WTC11 (cell line): ENCODE results near the gene NUDT19. TPM values are rescaled to one million over a fixed set of nuclear protein-coding genes. Genes with fewer than 3 reads are reported as not detected.

Source experiments
- ATAC-seq: fragments of 200-7000 bp; cut with Tn5 transposase; 2 replicates; pipeline ENCODE4 v1.10.0; 2021; ENCODE audit warnings: mild to moderate bottlenecking, moderate library complexity
- CTCF ChIA-PET: fragments of 300-600 bp; sonication (Branson Sonifier 250); formaldehyde crosslinking; loops from one replicate; lab custom pipeline; 2021; ENCODE audit warnings: antibody characterized with exemption; lab: Charles Lee
- POLR2A ChIA-PET: fragments of 350-600 bp; sonication (Branson Sonifier 250); formaldehyde crosslinking; loops from one replicate; lab custom pipeline; 2021; ENCODE audit warnings: antibody characterized with exemption; lab: Charles Lee
- DNase-seq: peaks from one replicate; pipeline ENCODE4 v3.0.0; 2021; ENCODE audit warnings: low spot score
- H3K27ac Mint-ChIP-seq: 2 replicates; pipeline ENCODE4 v1.8.0; 2021; ENCODE audit warnings: mixed read lengths
- H3K27me3 Mint-ChIP-seq: 2 replicates; pipeline ENCODE4 v1.8.0; 2021; ENCODE audit warnings: low read depth, mild to moderate bottlenecking, moderate library complexity, mixed read lengths
- H3K36me3 Mint-ChIP-seq: 2 replicates; pipeline ENCODE4 v1.8.0; 2021; ENCODE audit warnings: mixed read lengths
- H3K4me1 Mint-ChIP-seq: 2 replicates; pipeline ENCODE4 v1.8.0; 2022; ENCODE audit warnings: mixed read lengths
- H3K4me3 Mint-ChIP-seq: 2 replicates; pipeline ENCODE4 v1.8.0; 2021; ENCODE audit warnings: mild to moderate bottlenecking, moderate library complexity, mixed read lengths
- H3K9me3 Mint-ChIP-seq: 2 replicates; pipeline ENCODE4 v1.8.0; 2021; ENCODE audit warnings: mixed read lengths
- ATF2 ChIP-seq: sonication (generic); formaldehyde crosslinking; IDR thresholded peaks from 2 replicates; pipeline ENCODE4 v1.8.1; 2022; ENCODE audit warnings: low read depth, missing genetic modification reagents, borderline replicate concordance
- CREM ChIP-seq: sonication (generic); formaldehyde crosslinking; IDR thresholded peaks from 2 replicates; pipeline ENCODE4 v1.8.1; 2022; ENCODE audit warnings: mild to moderate bottlenecking, missing genetic modification reagents, moderate library complexity
- E2F1 ChIP-seq: sonication (generic); formaldehyde crosslinking; IDR thresholded peaks from 2 replicates; pipeline ENCODE4 v1.8.0; 2022; ENCODE audit warnings: mild to moderate bottlenecking, missing genetic modification reagents
- E2F4 ChIP-seq: sonication (generic); formaldehyde crosslinking; IDR thresholded peaks from 2 replicates; pipeline ENCODE4 v1.8.1; 2022; ENCODE audit warnings: low read depth, mild to moderate bottlenecking, moderate library complexity, missing genetic modification reagents, borderline replicate concordance
- ETV6 ChIP-seq: sonication (generic); formaldehyde crosslinking; IDR thresholded peaks from 2 replicates; pipeline ENCODE4 v1.8.1; 2022; ENCODE audit warnings: mild to moderate bottlenecking, missing genetic modification reagents
- FOXJ3 ChIP-seq: sonication (generic); formaldehyde crosslinking; IDR thresholded peaks from 2 replicates; pipeline ENCODE4 v1.9.0; 2021; ENCODE audit warnings: missing genetic modification reagents, mild to moderate bottlenecking, borderline replicate concordance
- GABPB1 ChIP-seq: sonication (generic); formaldehyde crosslinking; IDR thresholded peaks from 2 replicates; pipeline ENCODE4 v1.8.1; 2023; ENCODE audit warnings: mild to moderate bottlenecking, missing genetic modification reagents
- IRF1 ChIP-seq: sonication (generic); formaldehyde crosslinking; IDR thresholded peaks from 2 replicates; pipeline ENCODE4 v1.8.0; 2023; ENCODE audit warnings: missing genetic modification reagents
- JAZF1 ChIP-seq: fragments of 250-450 bp; sonication (Bioruptor Pico); IDR thresholded peaks from 2 replicates; pipeline ENCODE4 v1.9.0; 2021; ENCODE audit warnings: moderate library complexity, mild to moderate bottlenecking, inconsistent platforms
- JUN ChIP-seq: sonication (generic); formaldehyde crosslinking; IDR thresholded peaks from 2 replicates; pipeline ENCODE4 v1.8.0; 2023; ENCODE audit warnings: mild to moderate bottlenecking, missing genetic modification reagents
- MAX ChIP-seq: sonication (generic); formaldehyde crosslinking; IDR thresholded peaks from 2 replicates; pipeline ENCODE4 v1.8.0; 2022; ENCODE audit warnings: mild to moderate bottlenecking, missing genetic modification reagents
- NFATC4 ChIP-seq: fragments of 250-450 bp; sonication (Bioruptor Pico); IDR thresholded peaks from 2 replicates; pipeline ENCODE4 v1.9.0; 2021; ENCODE audit warnings: mild to moderate bottlenecking
- NFE2L1 ChIP-seq: sonication (generic); formaldehyde crosslinking; IDR thresholded peaks from 2 replicates; pipeline ENCODE4 v1.8.1; 2023; ENCODE audit warnings: missing genetic modification reagents
- NFYB ChIP-seq: sonication (generic); formaldehyde crosslinking; conservative IDR thresholded peaks from 2 replicates; pipeline ENCODE4 v1.8.0; 2022; ENCODE audit warnings: low read depth, missing genetic modification reagents
- NR3C1 ChIP-seq: sonication (generic); formaldehyde crosslinking; conservative IDR thresholded peaks from 2 replicates; pipeline ENCODE4 v1.8.1; 2023; ENCODE audit warnings: low read depth, mild to moderate bottlenecking, missing genetic modification reagents
- RELA ChIP-seq: sonication (generic); formaldehyde crosslinking; IDR thresholded peaks from 2 replicates; pipeline ENCODE4 v1.8.1; 2022; ENCODE audit warnings: missing genetic modification reagents, mild to moderate bottlenecking, borderline replicate concordance
- SP1 ChIP-seq: sonication (generic); formaldehyde crosslinking; conservative IDR thresholded peaks from 2 replicates; pipeline ENCODE4 v1.8.1; 2022; ENCODE audit warnings: missing genetic modification reagents
- TCF7 ChIP-seq: sonication (generic); formaldehyde crosslinking; IDR thresholded peaks from 2 replicates; pipeline ENCODE4 v1.8.0; 2022; ENCODE audit warnings: mild to moderate bottlenecking, low read depth, missing genetic modification reagents, moderate library complexity
- TP53 ChIP-seq: sonication (generic); formaldehyde crosslinking; IDR thresholded peaks from 2 replicates; pipeline ENCODE4 v1.8.1; 2023; ENCODE audit warnings: mild to moderate bottlenecking, missing genetic modification reagents
- ZNF263 ChIP-seq: sonication (generic); formaldehyde crosslinking; IDR thresholded peaks from 2 replicates; pipeline ENCODE4 v1.8.1; 2022; ENCODE audit warnings: low read depth, mild to moderate bottlenecking, moderate library complexity, missing genetic modification reagents
- ZNF317 ChIP-seq: sonication (generic); formaldehyde crosslinking; IDR thresholded peaks from 2 replicates; pipeline ENCODE4 v1.8.1; 2023; ENCODE audit warnings: low read depth, mild to moderate bottlenecking, moderate library complexity, missing genetic modification reagents, borderline replicate concordance
- total RNA-seq: library from RNA; stranded (reverse); gene quantifications from 3 replicates; pipeline ENCODE4 v1.2.3, GENCODE V29; 2021
- TF ChIP-seq, protein P1 (sequence below): sonication (generic); formaldehyde crosslinking; IDR thresholded peaks from 2 replicates; pipeline ENCODE4 v1.8.1; 2022; ENCODE audit warnings: mild to moderate bottlenecking, missing genetic modification reagents, moderate library complexity, borderline replicate concordance
- TF ChIP-seq, protein P2 (sequence below): sonication (generic); formaldehyde crosslinking; IDR thresholded peaks from 2 replicates; pipeline ENCODE4 v1.8.1; 2023; ENCODE audit warnings: mild to moderate bottlenecking, missing genetic modification reagents, borderline replicate concordance

Gene NUDT19
- total RNA-seq, 1 experiment from 2014 or later: 2.4 TPM

GRCh38 chr19:32677657-32678056 lies 14.0 kb upstream of the NUDT19 start:
- H3K36me3 Mint-ChIP-seq: no peaks in the 10 kb centered on the region; the same call in 1 of the 2 replicates
- H3K4me3 Mint-ChIP-seq: peak overlapping the region; percentile 52
- CTCF ChIA-PET: interaction anchor here (0.5 to 3.9 kb wide), 6 partner anchors 13 to 141 kb away, joined by 3 to 15 read pairs (median 4); partner anchors contain the start of gene NUDT19
- H3K27me3 Mint-ChIP-seq: peaks cover 41% of the 10 kb centered on the region
- peaks cover 23% of the 10 kb centered on the region for H3K4me1 Mint-ChIP-seq
- no peak overlapping the region for H3K27ac Mint-ChIP-seq
- TF ChIP-seq ZNF263 (CRISPR knock-in tag) (no peak), ATF2 (CRISPR knock-in tag) (no peak), SP1 (CRISPR knock-in tag) (no peak), FOXJ3 (CRISPR knock-in tag) (no peak), E2F1 (CRISPR knock-in tag) (no peak), NFE2L1 (no peak), E2F4 (CRISPR knock-in tag) (no peak), TP53 (CRISPR knock-in tag) (no peak), JAZF1 (CRISPR knock-in tag) (no peak), JUN (CRISPR knock-in tag) (no peak), GABPB1 (CRISPR knock-in tag) (no peak), MAX (no peak), ETV6 (CRISPR knock-in tag) (no peak), ZNF317 (CRISPR knock-in tag) (no peak), CREM (CRISPR knock-in tag) (no peak), RELA (no peak), NFATC4 (CRISPR knock-in tag) (no peak), NR3C1 (no peak), NFYB (CRISPR knock-in tag) (no peak)
- TF ChIP-seq, protein P1, sequence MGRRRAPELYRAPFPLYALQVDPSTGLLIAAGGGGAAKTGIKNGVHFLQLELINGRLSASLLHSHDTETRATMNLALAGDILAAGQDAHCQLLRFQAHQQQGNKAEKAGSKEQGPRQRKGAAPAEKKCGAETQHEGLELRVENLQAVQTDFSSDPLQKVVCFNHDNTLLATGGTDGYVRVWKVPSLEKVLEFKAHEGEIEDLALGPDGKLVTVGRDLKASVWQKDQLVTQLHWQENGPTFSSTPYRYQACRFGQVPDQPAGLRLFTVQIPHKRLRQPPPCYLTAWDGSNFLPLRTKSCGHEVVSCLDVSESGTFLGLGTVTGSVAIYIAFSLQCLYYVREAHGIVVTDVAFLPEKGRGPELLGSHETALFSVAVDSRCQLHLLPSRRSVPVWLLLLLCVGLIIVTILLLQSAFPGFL (CRISPR knock-in tag): no peak
- H3K9me3 Mint-ChIP-seq: no peaks in the 10 kb centered on the region
- POLR2A ChIA-PET: interaction anchor here (0.7 kb wide), 1 partner anchor 8 kb away, joined by 3 read pairs; no protein-coding TSS in a partner anchor
- DNase-seq (peak; percentile 30), ATAC-seq (no peak)

GRCh38 chr19:32680986-32681385 lies 10.6 kb upstream of the NUDT19 start:
- H3K27ac Mint-ChIP-seq: no peak overlapping the region
- ChIA-PET CTCF (interaction anchor here (0.6 to 1.1 kb wide), 3 partner anchors 9 to 457 kb away, joined by 3 to 4 read pairs (median 3); no protein-coding TSS in a partner anchor), POLR2A (no interaction called here)
- no peak for ATAC-seq
- no peak for DNase-seq
- H3K36me3 Mint-ChIP-seq: no peaks in the 10 kb centered on the region
- no peaks in the 10 kb centered on the region for H3K9me3 Mint-ChIP-seq
- peaks cover 32% of the 10 kb centered on the region for H3K27me3 Mint-ChIP-seq
- no peak overlapping the region for H3K4me3 Mint-ChIP-seq
- H3K4me1 Mint-ChIP-seq: peaks cover 10% of the 10 kb centered on the region
- TF ChIP-seq SP1 (CRISPR knock-in tag) (no peak), IRF1 (CRISPR knock-in tag) (no peak), CREM (CRISPR knock-in tag) (no peak), TCF7 (CRISPR knock-in tag) (no peak), ATF2 (CRISPR knock-in tag) (no peak), GABPB1 (CRISPR knock-in tag) (no peak)
- TF ChIP-seq, protein P2, sequence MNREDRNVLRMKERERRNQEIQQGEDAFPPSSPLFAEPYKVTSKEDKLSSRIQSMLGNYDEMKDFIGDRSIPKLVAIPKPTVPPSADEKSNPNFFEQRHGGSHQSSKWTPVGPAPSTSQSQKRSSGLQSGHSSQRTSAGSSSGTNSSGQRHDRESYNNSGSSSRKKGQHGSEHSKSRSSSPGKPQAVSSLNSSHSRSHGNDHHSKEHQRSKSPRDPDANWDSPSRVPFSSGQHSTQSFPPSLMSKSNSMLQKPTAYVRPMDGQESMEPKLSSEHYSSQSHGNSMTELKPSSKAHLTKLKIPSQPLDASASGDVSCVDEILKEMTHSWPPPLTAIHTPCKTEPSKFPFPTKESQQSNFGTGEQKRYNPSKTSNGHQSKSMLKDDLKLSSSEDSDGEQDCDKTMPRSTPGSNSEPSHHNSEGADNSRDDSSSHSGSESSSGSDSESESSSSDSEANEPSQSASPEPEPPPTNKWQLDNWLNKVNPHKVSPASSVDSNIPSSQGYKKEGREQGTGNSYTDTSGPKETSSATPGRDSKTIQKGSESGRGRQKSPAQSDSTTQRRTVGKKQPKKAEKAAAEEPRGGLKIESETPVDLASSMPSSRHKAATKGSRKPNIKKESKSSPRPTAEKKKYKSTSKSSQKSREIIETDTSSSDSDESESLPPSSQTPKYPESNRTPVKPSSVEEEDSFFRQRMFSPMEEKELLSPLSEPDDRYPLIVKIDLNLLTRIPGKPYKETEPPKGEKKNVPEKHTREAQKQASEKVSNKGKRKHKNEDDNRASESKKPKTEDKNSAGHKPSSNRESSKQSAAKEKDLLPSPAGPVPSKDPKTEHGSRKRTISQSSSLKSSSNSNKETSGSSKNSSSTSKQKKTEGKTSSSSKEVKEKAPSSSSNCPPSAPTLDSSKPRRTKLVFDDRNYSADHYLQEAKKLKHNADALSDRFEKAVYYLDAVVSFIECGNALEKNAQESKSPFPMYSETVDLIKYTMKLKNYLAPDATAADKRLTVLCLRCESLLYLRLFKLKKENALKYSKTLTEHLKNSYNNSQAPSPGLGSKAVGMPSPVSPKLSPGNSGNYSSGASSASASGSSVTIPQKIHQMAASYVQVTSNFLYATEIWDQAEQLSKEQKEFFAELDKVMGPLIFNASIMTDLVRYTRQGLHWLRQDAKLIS (CRISPR knock-in tag): no peak
